Hepatocyte (in vitro differentiated cells): ENCODE measurements around the gene GABBR2.

Experiments used
- CTCF ChIP-seq: fragments of 200-600 bp; sonication (generic); IDR thresholded peaks from 2 replicates; pipeline ENCODE4 v1.5.1; 2016; ENCODE audit warnings: antibody characterized with exemption, mild to moderate bottlenecking; ENCODE audit not compliant: poor library complexity
- EZH2 ChIP-seq: fragments of 200-600 bp; sonication (generic); IDR thresholded peaks from 2 replicates; pipeline ENCODE4 v1.6.1; 2016; ENCODE audit warnings: antibody characterized with exemption, mild to moderate bottlenecking, borderline replicate concordance
- EZH2phosphoT487 ChIP-seq: fragments of 200-600 bp; sonication (generic); IDR thresholded peaks from one replicate; pipeline ENCODE4 v1.6.1; 2018; ENCODE audit warnings: antibody characterized with exemption, mild to moderate bottlenecking, low read depth, moderate library complexity; ENCODE audit not compliant: unreplicated experiment, severe bottlenecking

- TF ChIP-seq CTCF (no peak), EZH2 (no peak), EZH2phosphoT487 (no peak)
Measured at GRCh38 chr9:98391406-98391805, 317.3 kb downstream of the GABBR2 start.
